DND-41 (cell line): ENCODE data around the gene RAD23A.
A peak's percentile ranks its signal among the peaks of the same experiment; 100 is the strongest.

Source experiments
- ATAC-seq: fragments of 200-7000 bp; cut with Tn5 transposase; 3 replicates; pipeline ENCODE4 v1.9.1; 2021; ENCODE audit warnings: low read depth; ENCODE audit not compliant: insufficient read depth
- DNase-seq: peaks from one replicate; pipeline ENCODE4 v3.0.0-alpha.2; 2020
- H2AFZ ChIP-seq: 2 replicates; pipeline ENCODE4 v1.6.0; 2012; ENCODE audit warnings: low read depth, low read length
- H3K27ac ChIP-seq: 2 replicates; pipeline ENCODE4 v1.5.1; 2012; ENCODE audit warnings: low read length, inconsistent platforms
- H3K27me3 ChIP-seq: fragments of 200-600 bp; sonication (generic); 2 replicates; pipeline ENCODE4 v1.6.0; 2012; ENCODE audit warnings: low read length, mild to moderate bottlenecking, inconsistent platforms; ENCODE audit not compliant: insufficient read depth, poor library complexity
- H3K36me3 ChIP-seq: 2 replicates; pipeline ENCODE4 v1.5.1; 2012; ENCODE audit warnings: low read length, inconsistent platforms; ENCODE audit not compliant: insufficient read depth
- H3K4me1 ChIP-seq: 2 replicates; pipeline ENCODE4 v1.5.1; 2012; ENCODE audit warnings: mild to moderate bottlenecking, low read length; ENCODE audit not compliant: insufficient read depth
- H3K4me2 ChIP-seq: 2 replicates; pipeline ENCODE4 v1.6.0; 2012; ENCODE audit warnings: mild to moderate bottlenecking, moderate library complexity, low read length, inconsistent platforms; ENCODE audit not compliant: insufficient read depth
- H3K4me3 ChIP-seq, 2 experiments: fragments of 200-600 bp in 1 of 2; shearing (Covaris generic) in 1 of 2; 2 replicates each; pipeline ENCODE4 v1.5.1; 2012 to 2016; ENCODE audit warnings: inconsistent platforms in 2 of 2, low read length in 2 of 2, mild to moderate bottlenecking in 2 of 2, low read depth in 1 of 2, moderate library complexity in 1 of 2
- H3K79me2 ChIP-seq: 2 replicates; pipeline ENCODE4 v1.6.0; 2012; ENCODE audit warnings: low read length, inconsistent platforms; ENCODE audit not compliant: insufficient read depth
- H3K9ac ChIP-seq: 2 replicates; pipeline ENCODE4 v1.6.0; 2012; ENCODE audit warnings: low read depth, mild to moderate bottlenecking, inconsistent platforms, low read length, moderate library complexity
- H3K9me3 ChIP-seq: 2 replicates; pipeline ENCODE4 v1.5.1; 2012; ENCODE audit warnings: low read length, moderate library complexity, mild to moderate bottlenecking, inconsistent platforms; ENCODE audit not compliant: insufficient read depth, severe bottlenecking
- H4K20me1 ChIP-seq: 2 replicates; pipeline ENCODE4 v1.6.0; 2012; ENCODE audit warnings: low read length; ENCODE audit not compliant: insufficient read depth
- EZH2 ChIP-seq: IDR thresholded peaks from 3 replicates; pipeline ENCODE4 v1.6.1; 2012; ENCODE audit warnings: borderline replicate concordance, low read depth, mild to moderate bottlenecking, moderate library complexity, low read length, inconsistent platforms; ENCODE audit not compliant: severe bottlenecking
- TF ChIP-seq, protein P1 (sequence below): IDR thresholded peaks from 2 replicates; pipeline ENCODE4 v1.5.1; 2012; ENCODE audit warnings: borderline replicate concordance, low read length, moderate library complexity, mild to moderate bottlenecking; ENCODE audit not compliant: poor library complexity, severe bottlenecking; ENCODE audit errors: extremely low read depth

The RAD23A gene

DNA sequence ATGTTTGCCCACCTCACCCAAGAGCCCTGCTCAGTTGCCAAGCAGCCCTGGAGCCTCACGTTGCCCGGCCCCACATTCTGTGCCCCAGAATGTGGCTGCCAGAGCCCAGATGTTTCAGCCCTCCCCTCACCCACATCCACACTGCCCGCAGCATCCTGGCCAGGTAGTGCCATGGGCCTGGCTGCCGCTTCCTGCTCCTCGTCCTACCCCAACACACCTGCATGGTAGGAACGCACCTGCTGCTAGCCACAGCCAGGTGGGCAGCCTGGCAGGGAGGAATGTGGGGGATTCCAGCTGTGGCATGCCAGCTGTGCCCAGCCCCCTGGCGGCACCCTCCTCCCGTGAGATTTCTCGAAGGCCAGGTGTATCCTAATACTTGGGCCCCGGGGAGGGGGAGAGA, 42.1 kb downstream of the RAD23A start:
- H3K36me3 ChIP-seq, result no peaks in the 10 kb centered on the region
- H4K20me1 ChIP-seq, result no peaks in the 10 kb centered on the region
- H3K27me3 ChIP-seq, result peaks cover under 1% of the 10 kb centered on the region
- no peaks in the 10 kb centered on the region for H3K79me2 ChIP-seq
- no peak overlapping the region for H3K27ac ChIP-seq
- peaks cover 9% of the 10 kb centered on the region for H3K4me1 ChIP-seq
- no peak overlapping the region for H3K4me3 ChIP-seq
- ATAC-seq (no peak), DNase-seq (peak; percentile 48)
- no peak overlapping the region for H3K9ac ChIP-seq
- no peak overlapping the region for H2AFZ ChIP-seq
- H3K9me3 ChIP-seq, result no peaks in the 10 kb centered on the region
- H3K4me2 ChIP-seq, result no peak overlapping the region
- no peak for TF ChIP-seq EZH2
- TF ChIP-seq, protein P1, sequence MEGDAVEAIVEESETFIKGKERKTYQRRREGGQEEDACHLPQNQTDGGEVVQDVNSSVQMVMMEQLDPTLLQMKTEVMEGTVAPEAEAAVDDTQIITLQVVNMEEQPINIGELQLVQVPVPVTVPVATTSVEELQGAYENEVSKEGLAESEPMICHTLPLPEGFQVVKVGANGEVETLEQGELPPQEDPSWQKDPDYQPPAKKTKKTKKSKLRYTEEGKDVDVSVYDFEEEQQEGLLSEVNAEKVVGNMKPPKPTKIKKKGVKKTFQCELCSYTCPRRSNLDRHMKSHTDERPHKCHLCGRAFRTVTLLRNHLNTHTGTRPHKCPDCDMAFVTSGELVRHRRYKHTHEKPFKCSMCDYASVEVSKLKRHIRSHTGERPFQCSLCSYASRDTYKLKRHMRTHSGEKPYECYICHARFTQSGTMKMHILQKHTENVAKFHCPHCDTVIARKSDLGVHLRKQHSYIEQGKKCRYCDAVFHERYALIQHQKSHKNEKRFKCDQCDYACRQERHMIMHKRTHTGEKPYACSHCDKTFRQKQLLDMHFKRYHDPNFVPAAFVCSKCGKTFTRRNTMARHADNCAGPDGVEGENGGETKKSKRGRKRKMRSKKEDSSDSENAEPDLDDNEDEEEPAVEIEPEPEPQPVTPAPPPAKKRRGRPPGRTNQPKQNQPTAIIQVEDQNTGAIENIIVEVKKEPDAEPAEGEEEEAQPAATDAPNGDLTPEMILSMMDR, result no peak

DNA sequence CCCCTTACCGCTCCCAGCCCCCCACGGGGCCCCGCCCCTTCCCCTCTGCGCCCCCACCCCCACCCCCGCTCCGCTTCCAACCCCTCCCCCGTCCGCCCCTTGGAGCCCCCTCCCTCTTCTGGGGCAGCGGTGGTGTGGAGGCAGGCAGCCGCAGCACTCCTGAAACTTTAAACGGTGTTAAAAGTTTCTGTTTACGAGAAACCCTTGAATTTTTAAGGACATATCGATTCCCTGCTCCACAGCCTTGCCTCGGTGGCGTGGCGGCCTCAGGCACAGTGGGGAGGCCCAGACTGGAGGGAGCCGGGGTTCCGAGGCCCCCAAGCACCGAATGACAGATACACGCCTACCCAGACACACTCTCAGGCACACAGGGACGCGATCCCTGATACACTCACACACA, 44.8 kb downstream of the RAD23A start:
- H3K9ac ChIP-seq, result no peak overlapping the region
- no peak for ATAC-seq
- no peaks in the 10 kb centered on the region for H3K9me3 ChIP-seq
- H3K36me3 ChIP-seq, result no peaks in the 10 kb centered on the region
- TF ChIP-seq EZH2, result no peak
- TF ChIP-seq, protein P1, result no peak
- peaks cover 6% of the 10 kb centered on the region for H3K27me3 ChIP-seq
- no peak for DNase-seq
- peaks cover 8% of the 10 kb centered on the region for H3K4me1 ChIP-seq
- H4K20me1 ChIP-seq, result no peaks in the 10 kb centered on the region
- H3K4me2 ChIP-seq, result no peak overlapping the region
- no peak overlapping the region for H3K27ac ChIP-seq
- H2AFZ ChIP-seq, result no peak overlapping the region
- no peak overlapping the region for H3K4me3 ChIP-seq
- H3K79me2 ChIP-seq, result peaks cover 4% of the 10 kb centered on the region; the same call in 1 of the 2 replicates

DNA sequence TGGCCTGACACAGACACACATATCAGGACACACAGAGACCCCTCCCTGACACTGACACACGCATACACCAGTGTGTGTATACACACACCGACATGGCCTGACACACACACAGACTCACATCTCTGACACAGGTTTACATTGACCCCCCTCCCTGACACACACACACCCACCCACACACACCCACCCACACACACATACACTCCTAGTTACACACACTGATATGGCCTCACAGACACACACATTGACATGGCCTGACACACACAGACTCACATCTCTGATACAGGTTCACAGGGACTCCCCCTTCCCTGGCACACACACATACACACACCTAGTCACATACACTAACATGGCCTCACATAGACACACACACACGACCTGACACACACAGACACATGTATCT, 45.2 kb downstream of the RAD23A start:
- H2AFZ ChIP-seq, result no peak overlapping the region
- H3K4me3 ChIP-seq, result no peak overlapping the region
- no peaks in the 10 kb centered on the region for H4K20me1 ChIP-seq
- H3K27me3 ChIP-seq, result peaks cover 6% of the 10 kb centered on the region
- TF ChIP-seq, protein P1, result no peak
- no peak for TF ChIP-seq EZH2
- H3K36me3 ChIP-seq, result no peaks in the 10 kb centered on the region
- no peak for DNase-seq
- no peak for ATAC-seq
- peaks cover 9% of the 10 kb centered on the region for H3K4me1 ChIP-seq
- peaks cover 4% of the 10 kb centered on the region; the same call in 1 of the 2 replicates for H3K79me2 ChIP-seq
- H3K9ac ChIP-seq, result no peak overlapping the region
- no peaks in the 10 kb centered on the region for H3K9me3 ChIP-seq
- no peak overlapping the region for H3K27ac ChIP-seq
- no peak overlapping the region for H3K4me2 ChIP-seq

DNA sequence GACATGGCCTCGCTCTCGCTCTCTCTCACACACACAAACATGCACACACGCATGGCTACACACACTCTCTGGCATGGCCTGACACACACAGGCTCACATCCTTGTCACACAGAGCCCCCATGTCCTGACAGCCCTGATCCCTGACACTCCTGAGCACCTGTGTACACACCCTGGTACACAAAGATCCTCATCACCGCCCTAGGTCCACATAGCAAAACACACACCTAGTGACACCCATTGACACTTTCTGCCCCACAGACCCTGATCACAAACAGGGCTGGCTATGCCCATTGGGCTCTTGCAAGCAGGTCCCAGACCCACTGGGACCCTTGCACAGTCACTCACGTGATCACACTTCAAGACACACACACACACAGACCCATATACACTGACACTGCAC, 45.6 kb downstream of the RAD23A start:
- ATAC-seq, result no peak
- no peak overlapping the region for H3K9ac ChIP-seq

More for the DNA sequence above, 45.6 kb downstream of the RAD23A start:
- H3K4me1 ChIP-seq, result peaks cover 13% of the 10 kb centered on the region
- no peaks in the 10 kb centered on the region for H3K9me3 ChIP-seq
- DNase-seq, result no peak
- no peak overlapping the region for H3K4me2 ChIP-seq
- H3K4me3 ChIP-seq, result no peak overlapping the region
- no peaks in the 10 kb centered on the region for H3K36me3 ChIP-seq
- no peak for TF ChIP-seq EZH2
- TF ChIP-seq, protein P1, result no peak
- H3K79me2 ChIP-seq, result peaks cover 4% of the 10 kb centered on the region; the same call in 1 of the 2 replicates
- peaks cover 6% of the 10 kb centered on the region for H3K27me3 ChIP-seq
- H2AFZ ChIP-seq, result no peak overlapping the region
- H3K27ac ChIP-seq, result no peak overlapping the region
- no peaks in the 10 kb centered on the region for H4K20me1 ChIP-seq
